Stimulated activated naive B cell treated with anti-CD40 and anti-IgM and Interleukin-4, amounts not matched to agents 10 μg/mL and 1 μg/mL and 100 μg/mL, for 72 hours (primary cell): ENCODE data around the gene COL6A6.

Source experiments
- ATAC-seq, 2 donors: fragments of 150-1000 bp; cut with Tn5 transposase; replicated peaks; 2 replicates each; pipeline ENCODE4 v1.10.0; 2021; ENCODE audit warnings: moderate library complexity in 1 of 2
- DNase-seq: peaks from one replicate; pipeline ENCODE4 v3.0.0; 2021
- H3K27ac Mint-ChIP-seq: one replicate; pipeline ENCODE4 v1.8.0; 2022; ENCODE audit warnings: mild to moderate bottlenecking, mixed read lengths
- H3K27me3 Mint-ChIP-seq, 2 donors: one replicate each; pipeline ENCODE4 v1.8.0; 2022; ENCODE audit warnings: mixed read lengths in 2 of 2
- H3K36me3 Mint-ChIP-seq, 2 donors: one replicate each; pipeline ENCODE4 v1.8.0; 2022; ENCODE audit warnings: mixed read lengths in 2 of 2, mild to moderate bottlenecking in 1 of 2
- H3K4me1 Mint-ChIP-seq, 2 donors: one replicate each; pipeline ENCODE4 v1.8.0; 2022; ENCODE audit warnings: mixed read lengths in 2 of 2, mild to moderate bottlenecking in 1 of 2
- H3K4me3 Mint-ChIP-seq, 2 donors: one replicate each; pipeline ENCODE4 v1.8.0; 2022; ENCODE audit warnings: mild to moderate bottlenecking in 2 of 2, mixed read lengths in 2 of 2, moderate library complexity in 1 of 2
- H3K9me3 Mint-ChIP-seq, 2 donors: one replicate each; pipeline ENCODE4 v1.8.0; 2022; ENCODE audit warnings: mixed read lengths in 2 of 2, mild to moderate bottlenecking in 1 of 2

COL6A6 gene

GRCh38 chr3:130558366-130558765, 41.4 kb downstream of the COL6A6 start:
- Mint-ChIP-seq H3K27ac (no peak overlapping the region), H3K9me3 (peaks cover 0 to 14% of the 10 kb centered on the region in 2 donors), H3K4me1 (no peaks in the 10 kb centered on the region), H3K27me3 (peaks cover 11 to 20% of the 10 kb centered on the region in 2 donors), H3K4me3 (no peak overlapping the region), H3K36me3 (peaks cover 0 to 1% of the 10 kb centered on the region in 2 donors)
- no peak for ATAC-seq
- DNase-seq: no peak

DNA sequence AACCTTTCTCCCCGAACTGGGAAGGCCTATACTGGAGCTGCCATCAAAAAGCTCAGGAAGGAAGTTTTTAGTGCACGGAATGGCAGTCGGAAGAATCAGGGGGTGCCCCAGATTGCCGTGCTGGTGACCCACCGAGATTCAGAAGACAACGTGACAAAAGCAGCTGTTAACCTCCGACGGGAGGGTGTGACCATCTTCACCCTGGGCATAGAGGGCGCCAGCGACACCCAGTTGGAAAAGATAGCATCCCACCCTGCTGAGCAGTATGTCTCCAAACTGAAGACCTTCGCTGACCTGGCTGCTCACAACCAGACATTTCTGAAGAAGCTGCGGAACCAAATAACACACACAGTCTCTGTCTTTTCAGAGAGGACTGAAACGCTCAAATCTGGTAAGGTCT, 48.2 kb downstream of the COL6A6 start:
- DNase-seq (no peak), ATAC-seq (no peak)
- Mint-ChIP-seq H3K4me1 (no peaks in the 10 kb centered on the region), H3K27ac (no peak overlapping the region), H3K4me3 (no peak overlapping the region), H3K36me3 (no peaks in the 10 kb centered on the region), H3K9me3 (no peaks in the 10 kb centered on the region), H3K27me3 (peaks cover 0 to 13% of the 10 kb centered on the region in 2 donors)
